Left cardiac atrium (tissue), 4 donors: ENCODE data around the gene APOC3. TPM values are rescaled to one million over a fixed set of nuclear protein-coding genes. Genes with fewer than 3 reads are reported as not detected.
"Not testable (repeated sequence)": the region's sequence is repeated elsewhere in the genome, so short reads cannot be mapped to it uniquely, and the experiment has no call there.

Experiments used
- ATAC-seq, 2 donors: fragments of 200-7000 bp; cut with Tn5 transposase; one replicate each; pipeline ENCODE4 v1.9.1; 2020; ENCODE audit warnings: mild to moderate bottlenecking in 2 of 2, moderate library complexity in 2 of 2
- DNase-seq: peaks from one replicate; pipeline ENCODE4 v3.0.0-alpha.2; 2020
- intact Hi-C, 2 donors: fragments of 100-400 bp; cut with DNase I; formaldehyde crosslinking; loops; one replicate each; pipeline versions ENCODE4 v1.14.1 to v1.15.1; 2022 to 2023
- total RNA-seq, 2 donors: library from RNA; stranded (reverse); fragmentation: NEBNext Ultra II Directional; extraction: Animal tissue kit (Norgen Biotek cat#: 25700); gene quantifications; one replicate each; pipeline ENCODE4 v1.2.1, GENCODE V29; 2021
- donor health status: DM: no; HTN: yes; CAD: no.
- donor health status: DM: no; HTN: yes; CAD: no; lungs with severe emphysema.
- donor health status: DM: yes; HTN: yes; CAD: no.
- donor health status: Dilated cardiomyopathy.

The APOC3 gene
- total RNA-seq, 2 donors from 2014 or later = not detected

- DNase-seq (no peak), ATAC-seq (no peak)
- intact Hi-C loops = no loop called here
Observed at GRCh38 chr11:116797816-116798215, 31.9 kb upstream of the APOC3 start.

DNA sequence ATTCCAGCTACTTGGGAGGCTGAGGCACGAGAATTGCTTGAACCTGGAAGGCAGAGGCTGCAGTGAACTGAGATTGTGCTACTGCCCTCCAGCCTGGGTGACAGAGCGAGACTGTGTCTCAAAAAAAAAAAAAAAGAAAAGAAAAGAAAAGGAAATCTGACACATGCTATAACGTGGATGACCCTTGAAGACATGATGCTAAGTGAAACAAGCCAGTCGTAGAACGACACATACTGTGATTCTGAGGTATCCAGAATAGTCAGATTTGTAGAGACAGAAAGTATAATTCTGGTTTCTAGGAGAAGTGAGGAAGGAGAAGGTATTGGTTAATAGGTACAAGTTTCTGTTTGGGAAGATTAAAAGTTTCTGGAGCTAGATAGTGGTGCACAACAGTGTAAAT lies 31.3 kb upstream of the APOC3 start:
- intact Hi-C loops = no loop called here
- ATAC-seq = no peak
- no peak for DNase-seq

DNA sequence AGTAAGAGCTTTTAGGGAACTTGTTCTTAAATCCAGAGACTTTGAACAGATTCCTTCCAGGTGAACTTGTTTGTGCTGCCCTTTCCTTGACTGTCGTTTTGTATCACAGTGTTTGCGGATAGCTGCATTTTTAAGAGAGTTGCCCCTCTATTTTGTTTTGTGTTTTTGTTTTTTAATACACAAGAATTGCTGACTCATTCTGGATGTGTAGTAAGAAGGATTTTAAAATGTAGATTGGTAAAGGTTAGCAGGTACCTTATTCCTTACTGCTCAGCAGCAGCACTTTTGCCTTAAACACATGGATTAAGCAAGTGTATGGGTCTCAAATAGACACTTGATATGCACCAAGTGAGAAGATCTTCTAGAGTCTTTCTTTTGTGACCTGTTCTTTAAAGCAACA lies 29.1 kb upstream of the APOC3 start:
- ATAC-seq = no peak
- intact Hi-C loops = no loop called here
- no peak for DNase-seq

- intact Hi-C loops, DNase-seq, ATAC-seq: not testable (repeated sequence)
Observed at GRCh38 chr11:116801662-116802061, 28.0 kb upstream of the APOC3 start.

GRCh38 chr11:116804001-116804400 lies 25.7 kb upstream of the APOC3 start:
- intact Hi-C loops = no loop called here
- no peak for DNase-seq
- ATAC-seq = no peak

DNA sequence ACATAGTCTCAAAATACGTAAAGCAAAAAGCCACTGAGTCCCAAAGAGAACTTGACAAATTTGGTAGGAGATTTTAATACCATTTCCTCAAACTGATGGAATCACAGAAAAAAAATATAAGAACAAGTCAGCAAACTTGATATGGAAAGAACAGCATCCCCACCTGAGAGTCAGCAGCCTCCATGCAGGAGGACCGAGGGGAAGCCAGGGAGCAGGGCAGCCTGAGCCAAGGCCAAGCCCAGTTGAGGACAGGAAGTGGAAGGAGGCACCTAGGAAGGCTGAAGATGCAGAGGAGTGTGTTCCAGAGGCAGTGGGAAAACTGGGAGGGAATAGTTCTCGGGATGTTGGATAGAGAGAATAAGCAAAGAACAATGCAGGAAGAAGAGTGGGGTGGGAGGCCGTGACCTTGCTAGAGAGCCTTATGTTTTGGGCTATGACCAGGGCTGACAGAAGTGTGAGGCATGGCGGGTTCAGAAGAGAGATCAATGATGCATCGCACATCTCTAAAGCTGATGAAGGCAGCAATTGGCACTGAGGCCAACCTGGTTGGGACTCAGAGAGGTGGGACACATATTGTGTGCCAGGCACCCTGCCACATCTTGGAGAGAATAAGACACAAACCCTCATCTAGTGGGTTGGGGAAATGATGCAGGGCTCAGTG lies 22.0 kb upstream of the APOC3 start:
- ATAC-seq = no peak

DNA sequence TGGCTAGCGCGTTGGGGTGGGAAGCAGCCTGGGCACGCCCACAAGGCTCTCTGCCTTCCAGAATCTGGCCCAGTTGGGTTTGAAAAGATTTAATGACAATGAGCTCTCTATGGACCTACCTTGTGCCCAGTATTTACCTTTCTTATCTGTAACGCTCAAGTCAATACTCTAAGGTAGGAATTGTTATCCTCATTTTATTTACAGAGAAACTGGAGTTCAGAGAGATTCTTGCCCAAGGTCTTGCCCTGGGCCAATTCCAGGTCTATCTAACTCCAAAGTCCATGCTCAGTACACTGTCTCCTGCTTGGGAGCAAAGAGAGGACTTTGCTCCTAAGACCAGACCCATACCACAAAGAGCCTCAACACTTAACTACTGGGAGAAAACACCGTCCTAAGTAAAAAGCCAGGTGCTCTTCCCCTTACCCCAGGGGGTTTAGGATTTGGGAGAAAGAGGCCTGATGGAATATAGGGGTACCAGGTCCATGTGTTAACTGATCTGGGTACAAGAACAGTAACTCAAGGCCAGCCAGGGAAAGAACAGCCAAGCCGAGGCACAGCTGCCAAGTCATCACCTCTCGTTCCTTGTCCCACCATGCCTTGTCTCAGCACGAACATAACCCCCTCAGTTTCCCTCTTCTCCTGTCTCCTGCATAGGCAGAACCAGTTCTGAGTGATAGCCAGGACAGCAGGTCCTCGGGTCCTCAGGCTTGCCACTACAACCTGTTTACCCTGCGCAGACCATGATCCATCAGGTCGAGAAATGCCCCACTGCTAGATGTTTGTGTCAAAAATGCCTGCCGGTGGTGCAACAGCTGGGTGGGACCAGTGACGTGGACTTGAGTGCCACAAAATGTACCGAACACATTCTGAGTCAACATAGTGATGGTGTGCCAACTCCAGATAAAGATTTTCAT lies 21.2 kb upstream of the APOC3 start:
- DNase-seq = no peak
- intact Hi-C loops = no loop called here
- ATAC-seq = no peak

More for the DNA sequence above, 22.0 kb upstream of the APOC3 start:
- intact Hi-C loops = no loop called here
- DNase-seq = no peak

- ATAC-seq (no peak), DNase-seq (no peak)
- intact Hi-C loops = no loop called here
Observed at GRCh38 chr11:116811194-116811593, 18.5 kb upstream of the APOC3 start.

DNA sequence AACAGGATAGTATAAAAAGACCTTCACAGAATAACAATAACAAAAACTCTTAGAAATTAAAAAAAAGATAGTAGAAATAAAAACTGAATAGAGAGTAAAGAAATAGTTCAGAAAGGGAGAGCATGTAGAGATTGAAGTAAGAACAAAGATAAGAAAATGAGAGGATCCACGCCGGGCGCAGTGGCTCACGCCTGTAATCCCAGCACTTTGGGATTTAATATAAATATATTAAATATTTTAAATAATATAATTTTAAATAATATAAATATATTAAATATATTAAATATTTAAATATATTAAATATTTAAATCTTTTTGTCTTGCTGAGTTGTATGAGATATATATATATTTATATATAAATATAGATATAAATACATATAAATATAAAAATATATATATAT lies 17.6 kb upstream of the APOC3 start:
- DNase-seq (no peak), ATAC-seq (no peak)
- intact Hi-C loops = no loop called here

DNA sequence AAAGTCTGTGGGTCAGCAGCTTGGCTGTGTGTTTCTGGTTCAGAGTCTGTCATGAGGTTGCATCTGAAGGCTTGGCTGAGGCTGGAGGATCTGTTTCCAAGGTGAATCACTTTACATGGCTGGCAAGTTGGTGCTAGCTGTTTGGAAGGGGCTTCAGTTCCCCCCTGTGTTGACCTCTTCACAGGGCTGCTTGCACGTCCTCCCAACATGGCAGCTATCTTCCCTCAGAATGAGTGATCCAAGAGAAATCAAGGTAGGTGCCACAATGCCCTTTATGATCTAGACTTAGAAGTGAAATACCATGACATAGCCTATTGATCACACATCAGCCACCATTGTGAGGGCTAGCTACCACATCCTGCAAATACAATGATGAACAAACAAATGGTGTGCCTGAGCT lies 16.5 kb upstream of the APOC3 start:
- ATAC-seq (no peak), DNase-seq (no peak)
- intact Hi-C loops = no loop called here

- intact Hi-C loops = no loop called here
- DNase-seq = no peak
- peak in 1 of 2 donors; percentile 38 for ATAC-seq
Observed at GRCh38 chr11:116813781-116814471, 15.8 kb upstream of the APOC3 start.

DNA sequence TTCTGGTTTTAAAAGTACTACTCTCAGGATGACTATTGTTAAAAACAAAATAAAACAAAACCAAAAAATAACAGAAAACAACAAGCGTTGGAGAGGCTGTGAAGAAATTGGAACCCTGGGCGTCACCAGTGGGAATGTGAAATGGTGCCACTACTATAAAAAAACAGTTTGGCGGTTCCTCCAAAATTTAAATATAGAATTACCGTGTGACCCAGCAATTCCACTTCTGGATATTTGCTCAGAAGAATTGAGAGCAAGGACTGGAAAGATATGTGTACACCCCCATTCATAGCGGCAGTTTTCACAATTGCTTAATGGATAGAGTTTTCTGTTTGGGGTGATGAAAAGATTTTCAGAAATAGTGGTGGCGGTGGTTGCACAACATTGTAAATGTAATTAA lies 15.2 kb upstream of the APOC3 start:
- intact Hi-C loops = no loop called here
- ATAC-seq (no peak), DNase-seq (no peak)

- intact Hi-C loops = no loop called here
- no peak for DNase-seq
- no peak for ATAC-seq
Observed at GRCh38 chr11:116819049-116819448, 10.7 kb upstream of the APOC3 start.

- ATAC-seq (no peak), DNase-seq (no peak)
Observed at GRCh38 chr11:116821050-116821918, 8.4 kb upstream of the APOC3 start.

GRCh38 chr11:116822575-116822974 lies 7.1 kb upstream of the APOC3 start:
- intact Hi-C loops = no loop called here
- DNase-seq = no peak
- ATAC-seq = peak in 1 of 2 donors; percentile 12

More at GRCh38 chr11:116821050-116821918, 8.4 kb upstream of the APOC3 start:
- intact Hi-C loops = no loop called here

GRCh38 chr11:116823031-116823843 lies 6.5 kb upstream of the APOC3 start, which contains the start of gene APOA4:
TSS of gene APOA4 (minus strand) at chr11:116823304. CDS start at chr11:116823191, 113 bp downstream.
- intact Hi-C loops = no loop called here
- DNase-seq (no peak), ATAC-seq (peak in 1 of 2 donors; percentile 30)

- intact Hi-C loops = no loop called here
- DNase-seq (no peak), ATAC-seq (no peak)
Observed at GRCh38 chr11:116825434-116825833, 4.3 kb upstream of the APOC3 start.
